ENCODE data around the gene NDUFB1.

Gene NDUFB1

GRCh38 chr14:92093320-92093719 is 28.2 kb downstream of the NDUFB1 start:
- DNase-seq = no peak

- no peak for DNase-seq
Observed at GRCh38 chr14:92088494-92088893, 33.0 kb downstream of the NDUFB1 start.

- DNase-seq = no peak
Observed at GRCh38 chr14:92074555-92074954, 47.0 kb downstream of the NDUFB1 start.

Measured in activated effector memory CD4-positive, alpha-beta T cell treated with Interleukin-2 at 50 U/mL for 16 hours (primary cell).